IMR-90 (cell line): ENCODE data around the gene CLDN25. TPM values are rescaled to one million over a fixed set of nuclear protein-coding genes. Genes with fewer than 3 reads are reported as not detected.

Experiments
- ATAC-seq: fragments of 200-7000 bp; cut with Tn5 transposase; 2 replicates; pipeline ENCODE4 v1.9.1; 2020; ENCODE audit warnings: low read depth, mild to moderate bottlenecking, moderate library complexity
- BruUV-seq: library from RNA; stranded (reverse); fragments of 400-500 nt; replicated peaks from 2 replicates; lab custom pipeline; 2021; lab: Mats Ljungman, UMichigan
- CTCF ChIA-PET: fragments of 300-600 bp; formaldehyde crosslinking; extraction: SDS; loops from one replicate; lab custom pipeline; 2021; ENCODE audit warnings: antibody characterized with exemption; lab: Yijun Ruan, JAX
- POLR2A ChIA-PET: fragments of 300-600 bp; sonication (Branson Sonifier 250); formaldehyde crosslinking; loops from one replicate; lab custom pipeline; 2022; ENCODE audit warnings: antibody characterized with exemption; ENCODE audit not compliant: unreplicated experiment; lab: Charles Lee
- DNase-seq: peaks from one replicate; pipeline ENCODE4 v3.0.0; 2013
- H2AFZ ChIP-seq: replicated peaks from 2 replicates; pipeline ENCODE3; 2013; ENCODE audit warnings: low read length, mild to moderate bottlenecking; ENCODE audit not compliant: poor library complexity
- H2AK5ac ChIP-seq: 2 replicates; pipeline ENCODE4 v1.6.1; 2013; ENCODE audit warnings: low read depth, low read length, inconsistent platforms
- H2AK9ac ChIP-seq: replicated peaks from 2 replicates; pipeline ENCODE3; 2013; ENCODE audit warnings: mild to moderate bottlenecking, low read depth, low read length, moderate library complexity; ENCODE audit not compliant: poor library complexity
- H2BK120ac ChIP-seq: 2 replicates; pipeline ENCODE4 v1.6.1; 2013; ENCODE audit warnings: low read depth, low read length, inconsistent platforms
- H2BK15ac ChIP-seq: 3 replicates; pipeline ENCODE4 v1.6.1; 2013; ENCODE audit warnings: low read depth, low read length, inconsistent platforms
- H2BK20ac ChIP-seq: 2 replicates; pipeline ENCODE4 v1.6.1; 2013; ENCODE audit warnings: low read depth, mild to moderate bottlenecking, inconsistent platforms, low read length, moderate library complexity
- H2BK5ac ChIP-seq: 2 replicates; pipeline ENCODE4 v1.6.1; 2013; ENCODE audit warnings: mild to moderate bottlenecking, low read depth, low read length, inconsistent platforms; ENCODE audit not compliant: poor library complexity, severe bottlenecking
- H3K14ac ChIP-seq: replicated peaks from 2 replicates; pipeline ENCODE4 v1.6.1; 2013; ENCODE audit warnings: low read depth, low read length, inconsistent platforms
- H3K18ac ChIP-seq: 2 replicates; pipeline ENCODE4 v1.6.1; 2013; ENCODE audit warnings: low read depth, low read length, control low read depth
- H3K23ac ChIP-seq: 2 replicates; pipeline ENCODE4 v1.6.1; 2013; ENCODE audit warnings: low read depth, low read length, inconsistent platforms
- H3K27ac ChIP-seq: 2 replicates; pipeline ENCODE4 v1.5.1; 2013; ENCODE audit warnings: mild to moderate bottlenecking, control low read depth, low read length; ENCODE audit not compliant: insufficient read depth
- H3K27me3 ChIP-seq: 2 replicates; pipeline ENCODE4 v1.6.1; 2013; ENCODE audit warnings: low read length; ENCODE audit not compliant: control insufficient read depth, insufficient read depth
- H3K36me3 ChIP-seq: 2 replicates; pipeline ENCODE4 v1.6.1; 2013; ENCODE audit warnings: low read length, mixed read lengths; ENCODE audit not compliant: control insufficient read depth, insufficient read depth
- H3K4ac ChIP-seq: 2 replicates; pipeline ENCODE4 v1.6.1; 2013; ENCODE audit warnings: low read depth, low read length, inconsistent platforms
- H3K4me1 ChIP-seq: 2 replicates; pipeline ENCODE4 v1.6.1; 2013; ENCODE audit warnings: low read length, mixed read lengths; ENCODE audit not compliant: control insufficient read depth, insufficient read depth
- H3K4me2 ChIP-seq: 2 replicates; pipeline ENCODE4 v1.6.1; 2013; ENCODE audit warnings: low read depth, mild to moderate bottlenecking, control low read depth, low read length, moderate library complexity
- H3K4me3 ChIP-seq: 2 replicates; pipeline ENCODE4 v1.5.1; 2013; ENCODE audit warnings: low read depth, mild to moderate bottlenecking, control low read depth, low read length, moderate library complexity; ENCODE audit not compliant: insufficient read depth
- H3K56ac ChIP-seq: 2 replicates; pipeline ENCODE4 v1.6.1; 2013; ENCODE audit warnings: low read length, inconsistent platforms; ENCODE audit not compliant: insufficient read depth; ENCODE audit errors: extremely low read depth
- H3K79me1 ChIP-seq, 2 experiments: 2 replicates each; pipeline ENCODE4 v1.6.1; 2013; ENCODE audit warnings: low read length in 2 of 2, inconsistent platforms in 1 of 2, low read depth in 1 of 2
- H3K9ac ChIP-seq: 2 replicates; pipeline ENCODE4 v1.6.1; 2013; ENCODE audit warnings: low read depth, low read length, control low read depth
- H3K9me1 ChIP-seq: 2 replicates; pipeline ENCODE4 v1.6.1; 2013; ENCODE audit warnings: low read length, inconsistent platforms; ENCODE audit not compliant: insufficient read depth
- H3K9me3 ChIP-seq: 2 replicates; pipeline ENCODE4 v1.6.1; 2013; ENCODE audit warnings: low read length; ENCODE audit not compliant: control insufficient read depth, insufficient read depth
- H4K20me1 ChIP-seq: 2 replicates; pipeline ENCODE4 v1.6.1; 2013; ENCODE audit warnings: low read length, inconsistent platforms; ENCODE audit not compliant: insufficient read depth
- H4K5ac ChIP-seq: 2 replicates; pipeline ENCODE4 v1.6.1; 2013; ENCODE audit warnings: mild to moderate bottlenecking, low read depth, low read length, control low read depth
- H4K8ac ChIP-seq, 2 experiments: 2 replicates each; pipeline ENCODE4 v1.6.1; 2013; ENCODE audit warnings: low read depth in 2 of 2, low read length in 2 of 2, control low read depth in 1 of 2, inconsistent platforms in 1 of 2
- H4K91ac ChIP-seq: 2 replicates; pipeline ENCODE4 v1.6.1; 2013; ENCODE audit warnings: low read depth, low read length, inconsistent platforms; ENCODE audit not compliant: insufficient read depth
- BHLHE40 ChIP-seq: fragments of 150-350 bp; IDR thresholded peaks from 2 replicates; pipeline ENCODE4 v1.6.1; 2016; ENCODE audit warnings: mild to moderate bottlenecking, low read depth, low read length
- CHD1 ChIP-seq: IDR thresholded peaks from 2 replicates; pipeline ENCODE4 v1.6.1; 2012; ENCODE audit warnings: low read depth, low read length, improper control_type of control experiment
- ELK1 ChIP-seq: fragments of 150-350 bp; IDR thresholded peaks from 2 replicates; pipeline ENCODE4 v1.6.1; 2016; ENCODE audit warnings: low read depth, mild to moderate bottlenecking, low read length, moderate library complexity, borderline replicate concordance
- MAFK ChIP-seq: IDR thresholded peaks from 2 replicates; pipeline ENCODE4 v1.6.1; 2012; ENCODE audit warnings: low read depth, low read length, improper control_type of control experiment
- MAZ ChIP-seq: IDR thresholded peaks from 2 replicates; pipeline ENCODE4 v1.6.1; 2012; ENCODE audit warnings: low read depth, mild to moderate bottlenecking, low read length, improper control_type of control experiment, moderate library complexity, borderline replicate concordance
- MXI1 ChIP-seq: IDR thresholded peaks from 2 replicates; pipeline ENCODE4 v1.6.1; 2012; ENCODE audit warnings: low read depth, mild to moderate bottlenecking, low read length, moderate library complexity, borderline replicate concordance
- POLR2A ChIP-seq: IDR thresholded peaks from 2 replicates; pipeline ENCODE4 v1.6.1; 2012; ENCODE audit warnings: mild to moderate bottlenecking, low read depth, low read length
- RAD21 ChIP-seq: IDR thresholded peaks from 2 replicates; pipeline ENCODE4 v1.6.1; 2012; ENCODE audit warnings: low read length, improper control_type of control experiment
- RCOR1 ChIP-seq: IDR thresholded peaks from 2 replicates; pipeline ENCODE4 v1.6.1; 2012; ENCODE audit warnings: mild to moderate bottlenecking, low read length, improper control_type of control experiment; ENCODE audit not compliant: insufficient replicate concordance
- RFX5 ChIP-seq: IDR thresholded peaks from 2 replicates; pipeline ENCODE4 v1.8.0; 2012; ENCODE audit warnings: low read depth, mild to moderate bottlenecking, low read length, moderate library complexity
- SMC3 ChIP-seq: fragments of 150-350 bp; IDR thresholded peaks from 2 replicates; pipeline ENCODE4 v1.6.1; 2016; ENCODE audit warnings: low read depth, mild to moderate bottlenecking, antibody characterized with exemption, low read length, moderate library complexity
- USF2 ChIP-seq: fragments of 150-350 bp; IDR thresholded peaks from 2 replicates; pipeline ENCODE4 v1.6.1; 2017; ENCODE audit warnings: mild to moderate bottlenecking, antibody characterized with exemption, low read length, low read depth
- WGBS, 2 experiments: methylation state at CpG; one replicate each; pipeline versions ENCODE4 v1.1.5 to v1.1.7; 2013; ENCODE audit warnings: missing lambda C conversion rate in 2 of 2; ENCODE audit not compliant: insufficient read length in 1 of 2; ENCODE audit errors: extremely low coverage in 2 of 2; 5-methylcytosine and 5-hydroxymethylcytosine counted together
- dilution Hi-C: fragments of 300-500 bp; cut with HindIII; formaldehyde crosslinking; loops from one replicate; pipeline ENCODE4 v1.14.3; 2018; ENCODE audit warnings: low sequenced_read_pairs; ENCODE audit not compliant: unreplicated experiment
- in situ Hi-C: fragments of 300-500 bp; cut with MboI; formaldehyde crosslinking; loops from 3 replicates; pipeline ENCODE4 v1.14.3; 2019; ENCODE audit warnings: low sequenced_read_pairs, inconsistent platforms, mixed read lengths
- intact Hi-C: fragments of 100-400 bp; cut with micrococcal nuclease; formaldehyde crosslinking; loops from 2 replicates; pipeline ENCODE4 v1.10.0; 2022
- polyA plus RNA-seq, 3 experiments: library from polyadenylated mRNA; depleted of rRNA; stranded (reverse); fragments of >200 nt; gene quantifications; 2 replicates each; pipeline ENCODE4 v1.2.3, GENCODE V29; 2012; ENCODE audit warnings: low replicate concordance in 1 of 3
- total RNA-seq: library from RNA; depleted of rRNA; stranded (reverse); fragments of >200 nt; gene quantifications from 2 replicates; pipeline ENCODE4 v1.2.3, GENCODE V29; 2012

CLDN25 gene
- total and polyA plus RNA-seq, 2 of the 4 experiments (the other 2 are of a cell fraction), result not detected

GRCh38 chr11:113764527-113765219, 14.9 kb upstream of the CLDN25 start:
- no peaks in the 10 kb centered on the region for H3K9me3 ChIP-seq
- intact Hi-C loops (no loop called here), in situ Hi-C loops (no loop called here), dilution Hi-C loops (no loop called here)
- H3K4me1 ChIP-seq, result peaks cover 3% of the 10 kb centered on the region
- no peak overlapping the region for H2AK5ac ChIP-seq
- no peak overlapping the region for H2BK5ac ChIP-seq
- H3K9me1 ChIP-seq, result no peaks in the 10 kb centered on the region
- H4K8ac ChIP-seq, result no peak overlapping the region
- H3K36me3 ChIP-seq, result peaks cover 10% of the 10 kb centered on the region
- no peak overlapping the region for H3K9ac ChIP-seq
- no peak overlapping the region for H4K91ac ChIP-seq
- BruUV-seq, result no TSS peak
- no peak overlapping the region for H2BK120ac ChIP-seq
- TF ChIP-seq MXI1 (no peak), CHD1 (no peak), RAD21 (no peak), RFX5 (no peak), MAZ (no peak), BHLHE40 (no peak), MAFK (no peak), ELK1 (no peak), POLR2A (no peak), SMC3 (no peak), USF2 (no peak), RCOR1 (no peak)
- H3K56ac ChIP-seq, result no peak overlapping the region
- H3K4me3 ChIP-seq, result no peak overlapping the region
- no peak overlapping the region for H3K4me2 ChIP-seq
- no peak overlapping the region for H3K23ac ChIP-seq
- ATAC-seq, result no peak
- DNase-seq, result no peak
- no peaks in the 10 kb centered on the region for H3K27me3 ChIP-seq
- no peak overlapping the region for H3K27ac ChIP-seq
- ChIA-PET POLR2A (no interaction called here), CTCF (no interaction called here)
- no peak overlapping the region for H3K18ac ChIP-seq
- H2BK20ac ChIP-seq, result no peak overlapping the region
- H4K20me1 ChIP-seq, result peaks cover 9% of the 10 kb centered on the region
- H3K14ac ChIP-seq, result no peak overlapping the region
- H3K79me1 ChIP-seq, result peaks cover 24% of the 10 kb centered on the region in 2 experiments
- no peak overlapping the region for H2AFZ ChIP-seq
- no peak overlapping the region for H2BK15ac ChIP-seq
- no peak overlapping the region for H4K5ac ChIP-seq
- no peak overlapping the region for H3K4ac ChIP-seq
- no peak overlapping the region for H2AK9ac ChIP-seq
- no CpG with 5 or more reads among the region's 2 CpGs for whole genome bisulfite sequencing, 2 experiments
